Karpas-422 (cell line): ENCODE data around the gene RBM4B. TPM values are rescaled to one million over a fixed set of nuclear protein-coding genes. Genes with fewer than 3 reads are reported as not detected.

Experiments
- DNase-seq: peaks from one replicate; pipeline ENCODE4 v3.0.0-alpha.2; 2015
- H2AFZ ChIP-seq: fragments of 200-600 bp; sonication (generic); 2 replicates; pipeline ENCODE4 v1.6.1; 2014; ENCODE audit warnings: antibody characterized with exemption, low read length, mixed read lengths
- H3K27ac ChIP-seq: fragments of 200-600 bp; sonication (generic); 2 replicates; pipeline ENCODE4 v1.5.1; 2014; ENCODE audit warnings: mild to moderate bottlenecking, low read length, moderate library complexity
- H3K27me3 ChIP-seq: fragments of 200-600 bp; sonication (generic); 2 replicates; pipeline ENCODE4 v1.6.1; 2014; ENCODE audit warnings: low read length, mixed read lengths
- H3K36me3 ChIP-seq: fragments of 200-600 bp; sonication (generic); 2 replicates; pipeline ENCODE4 v1.6.1; 2014; ENCODE audit warnings: low read length, mixed read lengths; ENCODE audit not compliant: insufficient read depth
- H3K4me1 ChIP-seq: fragments of 200-600 bp; sonication (generic); 2 replicates; pipeline ENCODE4 v1.6.1; 2014; ENCODE audit warnings: mild to moderate bottlenecking, low read length, mixed read lengths
- H3K4me2 ChIP-seq: fragments of 200-600 bp; sonication (generic); 2 replicates; pipeline ENCODE4 v1.6.1; 2014; ENCODE audit warnings: low read length, low read depth, mild to moderate bottlenecking; ENCODE audit not compliant: poor library complexity, severe bottlenecking
- H3K4me3 ChIP-seq: fragments of 200-600 bp; sonication (generic); 2 replicates; pipeline ENCODE4 v1.5.1; 2014; ENCODE audit warnings: mild to moderate bottlenecking, antibody characterized with exemption, low read length, mixed read lengths
- H3K79me2 ChIP-seq: fragments of 200-600 bp; sonication (generic); 2 replicates; pipeline ENCODE4 v1.6.1; 2014; ENCODE audit warnings: mild to moderate bottlenecking, low read length, mixed read lengths
- H3K9ac ChIP-seq: fragments of 200-600 bp; sonication (generic); 2 replicates; pipeline ENCODE4 v1.6.0; 2014; ENCODE audit warnings: low read length
- H3K9me2 ChIP-seq: fragments of 200-600 bp; sonication (generic), shearing (Covaris generic); replicated peaks from 2 replicates; pipeline ENCODE4 v1.6.0; 2014; ENCODE audit warnings: mild to moderate bottlenecking, low read length, moderate library complexity; ENCODE audit not compliant: insufficient read depth
- H3K9me3 ChIP-seq: fragments of 300-700, 200-600 bp; sonication (generic); 2 replicates; pipeline ENCODE4 v1.6.1; 2014; ENCODE audit warnings: low read length, mixed read lengths
- H4K20me1 ChIP-seq: fragments of 200-600 bp; sonication (generic); 2 replicates; pipeline ENCODE4 v1.6.1; 2014; ENCODE audit warnings: mild to moderate bottlenecking, antibody characterized with exemption, low read length, low read depth; ENCODE audit not compliant: insufficient read depth
- total RNA-seq: library from RNA; depleted of rRNA; stranded (reverse); fragments of >200 nt; shearing (Covaris generic); gene quantifications from 2 replicates; pipeline ENCODE4 v1.2.3, GENCODE V29; 2014; ENCODE audit warnings: low replicate concordance

The RBM4B gene
- total RNA-seq, 1 experiment from 2014 or later, result 43.2 TPM

- peaks cover 82% of the 10 kb centered on the region for H3K36me3 ChIP-seq
- H3K4me3 ChIP-seq, result no peak overlapping the region
- H3K4me1 ChIP-seq, result no peaks in the 10 kb centered on the region
- H3K27ac ChIP-seq, result no peak overlapping the region
- H4K20me1 ChIP-seq, result peaks cover 86% of the 10 kb centered on the region
- no peaks in the 10 kb centered on the region for H3K9me2 ChIP-seq
- H3K9me3 ChIP-seq, result no peaks in the 10 kb centered on the region
- DNase-seq, result no peak
- H3K9ac ChIP-seq, result no peak overlapping the region
- no peaks in the 10 kb centered on the region for H3K27me3 ChIP-seq
- peaks cover 97% of the 10 kb centered on the region for H3K79me2 ChIP-seq
- no peak overlapping the region for H3K4me2 ChIP-seq
- no peak overlapping the region for H2AFZ ChIP-seq
These were observed 51.3 kb downstream of the RBM4B start for GRCh38 chr11:66626382-66626781.

- H3K4me3 ChIP-seq, result no peak overlapping the region
- H3K27ac ChIP-seq, result no peak overlapping the region
- H4K20me1 ChIP-seq, result peaks cover 91% of the 10 kb centered on the region
- no peaks in the 10 kb centered on the region for H3K4me1 ChIP-seq
- no peak for DNase-seq
- no peak overlapping the region for H3K4me2 ChIP-seq
- H3K9ac ChIP-seq, result no peak overlapping the region
- no peaks in the 10 kb centered on the region for H3K9me2 ChIP-seq
- H3K27me3 ChIP-seq, result no peaks in the 10 kb centered on the region
- peaks cover 100% of the 10 kb centered on the region for H3K79me2 ChIP-seq
- H3K36me3 ChIP-seq, result peaks cover 82% of the 10 kb centered on the region
- no peak overlapping the region for H2AFZ ChIP-seq
- no peaks in the 10 kb centered on the region for H3K9me3 ChIP-seq
These were observed 51.9 kb downstream of the RBM4B start for GRCh38 chr11:66625752-66626149.

- Histone ChIP-seq H3K9ac (no peak overlapping the region), H3K9me3 (no peaks in the 10 kb centered on the region), H3K36me3 (peaks cover 80% of the 10 kb centered on the region), H3K79me2 (peaks cover 100% of the 10 kb centered on the region), H2AFZ (no peak overlapping the region), H3K27ac (no peak overlapping the region), H3K4me3 (no peak overlapping the region), H4K20me1 (peaks cover 91% of the 10 kb centered on the region), H3K9me2 (no peaks in the 10 kb centered on the region), H3K4me1 (no peaks in the 10 kb centered on the region), H3K27me3 (no peaks in the 10 kb centered on the region), H3K4me2 (no peak overlapping the region)
- no peak for DNase-seq
These were observed 52.5 kb downstream of the RBM4B start for GRCh38 chr11:66625041-66625751.

GRCh38 chr11:66624450-66624849, 53.2 kb downstream of the RBM4B start:
- no peaks in the 10 kb centered on the region for H3K27me3 ChIP-seq
- peaks cover 99% of the 10 kb centered on the region for H3K79me2 ChIP-seq
- H2AFZ ChIP-seq, result no peak overlapping the region
- H3K4me2 ChIP-seq, result no peak overlapping the region
- H3K9ac ChIP-seq, result no peak overlapping the region
- H3K9me3 ChIP-seq, result no peaks in the 10 kb centered on the region
- H3K4me1 ChIP-seq, result peaks cover 3% of the 10 kb centered on the region; the same call in 1 of the 2 replicates
- peaks cover 76% of the 10 kb centered on the region for H3K36me3 ChIP-seq
- no peaks in the 10 kb centered on the region for H3K9me2 ChIP-seq
- H3K27ac ChIP-seq, result no peak overlapping the region
- DNase-seq, result no peak
- no peak overlapping the region for H3K4me3 ChIP-seq
- peaks cover 88% of the 10 kb centered on the region for H4K20me1 ChIP-seq

GRCh38 chr11:66619080-66619554, 58.6 kb downstream of the RBM4B start:
- Histone ChIP-seq H3K79me2 (peaks cover 86% of the 10 kb centered on the region), H3K27me3 (no peaks in the 10 kb centered on the region), H2AFZ (no peak overlapping the region), H3K27ac (no peak overlapping the region), H3K9me3 (no peaks in the 10 kb centered on the region), H3K4me1 (peaks cover 30% of the 10 kb centered on the region), H3K9ac (peak overlapping the region; percentile 91; the same call in 1 of the 2 replicates), H3K36me3 (peaks cover 45% of the 10 kb centered on the region), H4K20me1 (peaks cover 65% of the 10 kb centered on the region), H3K4me2 (peak overlapping the region; percentile 92), H3K4me3 (peak overlapping the region; percentile 97; the same call in 1 of the 2 replicates), H3K9me2 (no peaks in the 10 kb centered on the region)
- no peak for DNase-seq

- H3K4me1 ChIP-seq, result peaks cover 30% of the 10 kb centered on the region
- no peaks in the 10 kb centered on the region for H3K9me3 ChIP-seq
- H3K4me3 ChIP-seq, result peak overlapping the region; percentile 97
- no peaks in the 10 kb centered on the region for H3K9me2 ChIP-seq
- peaks cover 47% of the 10 kb centered on the region for H4K20me1 ChIP-seq
- no peak overlapping the region for H2AFZ ChIP-seq
- H3K27ac ChIP-seq, result peak overlapping the region; percentile 83
- peak overlapping the region; percentile 92 for H3K4me2 ChIP-seq
- H3K79me2 ChIP-seq, result peaks cover 68% of the 10 kb centered on the region
- H3K9ac ChIP-seq, result peak overlapping the region; percentile 91
- H3K27me3 ChIP-seq, result no peaks in the 10 kb centered on the region
- H3K36me3 ChIP-seq, result peaks cover 28% of the 10 kb centered on the region
- no peak for DNase-seq
These were observed 60.4 kb downstream of the RBM4B start for GRCh38 chr11:66617155-66617834.

- DNase-seq, result peak; percentile 100
- Histone ChIP-seq H3K9ac (peak within 1 kb of the TSS; percentile 91), H3K9me3 (no peaks in the 10 kb centered on the region), H3K4me3 (peak within 1 kb of the TSS; percentile 97), H3K36me3 (peaks cover 28% of the 10 kb centered on the region), H2AFZ (no peak within 1 kb of the TSS), H3K4me1 (peaks cover 36% of the 10 kb centered on the region), H3K79me2 (peaks cover 60% of the 10 kb centered on the region), H4K20me1 (peaks cover 41% of the 10 kb centered on the region), H3K4me2 (peak within 1 kb of the TSS; percentile 96), H3K27ac (peak within 1 kb of the TSS; percentile 87), H3K27me3 (no peaks in the 10 kb centered on the region), H3K9me2 (no peaks in the 10 kb centered on the region)
These were observed 61.1 kb downstream of the RBM4B start, which contains the start of gene RBM14 for GRCh38 chr11:66616379-66617154. Gene RBM14, plus strand, starts transcription at chr11:66616630. Its CDS starts 91 bp downstream, at chr11:66616721.
